Neuron (in vitro differentiated cells): ENCODE results near the gene DGLUCY.
"Not testable (repeated sequence)": the region's sequence is repeated elsewhere in the genome, so short reads cannot be mapped to it uniquely, and the experiment has no call there.

Source experiments
- H2AFZ ChIP-seq: one replicate; pipeline ENCODE4 v1.6.1; 2013; ENCODE audit warnings: low read depth, mild to moderate bottlenecking, inconsistent platforms, low read length, moderate library complexity
- H3K27me3 ChIP-seq: one replicate; pipeline ENCODE4 v1.6.1; 2013; ENCODE audit warnings: low read length; ENCODE audit not compliant: insufficient read depth
- H3K36me3 ChIP-seq: one replicate; pipeline ENCODE4 v1.6.1; 2013; ENCODE audit warnings: low read length; ENCODE audit not compliant: insufficient read depth
- H3K4me1 ChIP-seq: one replicate; pipeline ENCODE4 v1.6.1; 2013; ENCODE audit warnings: low read length; ENCODE audit not compliant: insufficient read depth
- H3K4me3 ChIP-seq: 2 replicates; pipeline ENCODE4 v1.5.1; 2013; ENCODE audit warnings: mild to moderate bottlenecking, low read length, moderate library complexity
- H3K9me3 ChIP-seq: one replicate; pipeline ENCODE4 v1.6.1; 2013; ENCODE audit warnings: low read length

DGLUCY gene

DNA sequence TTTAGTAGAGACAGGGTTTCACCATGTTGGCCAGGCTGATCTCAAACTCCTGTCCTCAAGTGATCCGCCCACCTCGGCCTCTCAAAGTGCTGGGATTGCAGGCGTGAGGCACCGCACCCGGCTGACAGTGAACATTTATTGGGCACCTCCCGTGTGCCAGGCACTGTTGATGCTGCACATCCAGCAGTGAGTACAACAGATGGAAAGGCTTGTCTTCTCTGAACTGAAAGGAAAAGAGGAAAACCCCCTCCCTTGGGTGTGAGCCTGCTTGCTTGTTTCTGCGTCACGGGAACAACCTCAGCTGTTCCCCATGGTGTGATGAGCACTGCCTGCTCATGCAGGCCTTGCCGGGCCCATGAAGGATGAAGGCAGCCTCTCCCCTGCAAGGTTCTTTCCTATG is 39.5 kb downstream of the DGLUCY start:
- H3K27me3 ChIP-seq = no peaks in the 10 kb centered on the region
- no peak overlapping the region for H3K4me3 ChIP-seq
- H3K36me3 ChIP-seq = peaks cover 3% of the 10 kb centered on the region
- H2AFZ ChIP-seq = no peak overlapping the region
- no peaks in the 10 kb centered on the region for H3K9me3 ChIP-seq
- no peaks in the 10 kb centered on the region for H3K4me1 ChIP-seq

- Histone ChIP-seq H3K27me3 (no peaks in the 10 kb centered on the region), H3K4me3 (no peak overlapping the region), H3K4me1 (no peaks in the 10 kb centered on the region), H2AFZ (no peak overlapping the region), H3K9me3 (no peaks in the 10 kb centered on the region), H3K36me3 (peaks cover 14% of the 10 kb centered on the region)
Observed at GRCh38 chr14:91154851-91155625, 41.2 kb downstream of the DGLUCY start.

DNA sequence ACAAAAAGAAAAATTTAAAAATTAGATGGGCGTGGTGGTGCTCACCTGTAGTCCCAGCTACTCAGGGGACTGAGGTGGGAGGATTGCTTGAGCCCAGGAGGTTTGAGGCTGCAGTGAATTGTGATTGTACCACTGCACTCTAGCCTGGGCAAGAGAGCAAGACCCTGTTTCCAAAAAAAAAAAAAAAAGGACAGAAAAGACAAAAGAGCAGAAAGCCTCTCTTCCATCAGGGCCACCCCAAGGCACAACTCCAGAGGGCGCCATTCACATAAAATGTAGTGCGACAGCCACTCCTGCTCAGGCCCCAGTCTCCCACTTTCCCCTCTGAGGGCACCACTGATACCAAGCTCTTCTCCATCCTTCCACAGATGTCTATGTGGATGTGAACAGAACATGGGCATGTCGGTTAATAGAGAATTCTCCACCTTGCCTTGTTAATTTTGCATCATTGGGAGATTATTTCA is 41.8 kb downstream of the DGLUCY start:
- Histone ChIP-seq H3K4me1 (no peaks in the 10 kb centered on the region), H3K9me3 (no peaks in the 10 kb centered on the region)

GRCh38 chr14:91156142-91156666 is 42.3 kb downstream of the DGLUCY start:
- not testable (repeated sequence) for H3K9me3 ChIP-seq, H2AFZ ChIP-seq, H3K4me3 ChIP-seq, H3K4me1 ChIP-seq, H3K27me3 ChIP-seq
- H3K36me3 ChIP-seq = peaks cover 23% of the 10 kb centered on the region

More for the DNA sequence above, 41.8 kb downstream of the DGLUCY start:
- Histone ChIP-seq H3K4me3 (no peak overlapping the region), H3K27me3 (no peaks in the 10 kb centered on the region), H3K36me3 (peaks cover 19% of the 10 kb centered on the region), H2AFZ (no peak overlapping the region)

DNA sequence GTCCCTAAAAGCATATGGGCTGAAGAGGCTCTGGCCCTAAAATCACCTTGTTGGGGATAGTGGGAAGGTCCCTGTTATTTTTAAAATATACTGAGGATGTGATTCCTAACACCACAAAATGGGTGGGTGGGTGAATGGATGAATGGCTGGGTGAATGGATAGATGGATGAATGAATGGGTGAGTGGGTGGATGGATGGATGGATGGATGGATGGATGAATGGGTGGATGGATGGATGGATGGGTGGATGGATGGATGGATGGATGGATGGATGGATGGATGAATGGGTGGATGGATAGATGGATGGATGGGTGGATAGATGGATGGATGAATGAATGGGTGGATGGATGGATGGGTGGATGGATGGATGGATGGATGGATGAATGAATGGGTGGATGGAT is 43.0 kb downstream of the DGLUCY start:
- H3K36me3 ChIP-seq = peaks cover 28% of the 10 kb centered on the region
- H3K4me1 ChIP-seq, H3K9me3 ChIP-seq, H3K4me3 ChIP-seq, H3K27me3 ChIP-seq, H2AFZ ChIP-seq: not testable (repeated sequence)

- peaks cover 31% of the 10 kb centered on the region for H3K36me3 ChIP-seq
- no peak overlapping the region for H2AFZ ChIP-seq
- no peaks in the 10 kb centered on the region for H3K4me1 ChIP-seq
- H3K4me3 ChIP-seq = no peak overlapping the region
- H3K9me3 ChIP-seq = no peaks in the 10 kb centered on the region
- H3K27me3 ChIP-seq = no peaks in the 10 kb centered on the region
Observed at GRCh38 chr14:91158091-91158790, 44.4 kb downstream of the DGLUCY start.

DNA sequence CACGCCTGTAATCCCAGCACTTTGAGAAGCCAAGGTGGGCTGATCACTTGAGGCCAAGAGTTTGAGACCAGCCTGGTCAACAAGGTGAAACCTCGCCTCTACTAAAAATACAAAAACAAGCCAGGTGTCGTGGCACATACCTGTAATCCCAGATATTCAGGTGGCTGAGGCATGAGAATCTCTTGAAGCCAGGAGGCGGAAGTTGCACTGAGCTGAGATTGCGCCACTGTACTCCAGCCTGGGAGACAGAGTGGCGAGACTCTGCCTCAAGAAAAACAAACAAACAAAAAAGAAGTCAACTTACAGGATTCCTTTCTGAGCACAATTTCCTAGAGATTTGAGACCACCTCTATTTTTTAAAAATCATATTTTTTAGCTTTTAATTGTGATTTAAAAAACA is 45.3 kb downstream of the DGLUCY start:
- H3K4me1 ChIP-seq = no peaks in the 10 kb centered on the region
- no peak overlapping the region for H2AFZ ChIP-seq
- no peaks in the 10 kb centered on the region for H3K27me3 ChIP-seq
- no peaks in the 10 kb centered on the region for H3K9me3 ChIP-seq
- no peak overlapping the region for H3K4me3 ChIP-seq
- peaks cover 33% of the 10 kb centered on the region for H3K36me3 ChIP-seq

GRCh38 chr14:91159906-91160305 is 46.0 kb downstream of the DGLUCY start:
- H2AFZ ChIP-seq = no peak overlapping the region
- no peaks in the 10 kb centered on the region for H3K4me1 ChIP-seq
- peaks cover 34% of the 10 kb centered on the region for H3K36me3 ChIP-seq
- no peaks in the 10 kb centered on the region for H3K9me3 ChIP-seq
- H3K27me3 ChIP-seq = no peaks in the 10 kb centered on the region
- no peak overlapping the region for H3K4me3 ChIP-seq

DNA sequence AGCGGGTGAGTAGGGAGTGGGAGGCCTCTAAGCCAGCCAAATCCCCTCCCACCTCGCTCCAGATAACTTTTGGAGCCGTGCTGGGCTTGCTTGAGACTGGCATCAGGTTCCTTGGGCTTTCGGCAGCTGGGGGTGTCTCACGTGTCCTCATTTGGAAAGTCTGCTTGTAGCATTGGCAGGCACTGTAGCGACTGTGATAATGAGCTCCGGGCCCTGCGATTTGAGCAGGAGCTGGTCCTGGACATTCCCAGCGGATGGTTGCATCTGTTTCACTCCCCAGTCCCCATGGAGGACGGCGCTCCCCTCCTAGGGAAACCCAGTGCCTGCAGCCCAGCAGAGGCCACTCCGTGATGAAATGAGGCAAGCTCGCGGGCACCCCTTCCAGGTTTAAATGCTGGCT is 49.4 kb downstream of the DGLUCY start:
- H3K4me1 ChIP-seq = no peaks in the 10 kb centered on the region
- no peak overlapping the region for H3K4me3 ChIP-seq
- no peaks in the 10 kb centered on the region for H3K9me3 ChIP-seq
- no peaks in the 10 kb centered on the region for H3K27me3 ChIP-seq
- no peak overlapping the region for H2AFZ ChIP-seq
- peaks cover 43% of the 10 kb centered on the region for H3K36me3 ChIP-seq

GRCh38 chr14:91164676-91165075 is 50.8 kb downstream of the DGLUCY start:
- H3K4me3 ChIP-seq = no peak overlapping the region

GRCh38 chr14:91167380-91167770 is 53.5 kb downstream of the DGLUCY start:
- Histone ChIP-seq H2AFZ (no peak overlapping the region), H3K27me3 (no peaks in the 10 kb centered on the region), H3K9me3 (no peaks in the 10 kb centered on the region), H3K4me3 (no peak overlapping the region), H3K36me3 (peaks cover 21% of the 10 kb centered on the region), H3K4me1 (no peaks in the 10 kb centered on the region)

More at GRCh38 chr14:91164676-91165075, 50.8 kb downstream of the DGLUCY start:
- no peaks in the 10 kb centered on the region for H3K4me1 ChIP-seq
- no peaks in the 10 kb centered on the region for H3K27me3 ChIP-seq
- H2AFZ ChIP-seq = no peak overlapping the region
- no peaks in the 10 kb centered on the region for H3K9me3 ChIP-seq
- peaks cover 37% of the 10 kb centered on the region for H3K36me3 ChIP-seq

GRCh38 chr14:91169951-91170350 is 56.1 kb downstream of the DGLUCY start:
- Histone ChIP-seq H3K36me3 (peaks cover 17% of the 10 kb centered on the region), H2AFZ (no peak overlapping the region)

DNA sequence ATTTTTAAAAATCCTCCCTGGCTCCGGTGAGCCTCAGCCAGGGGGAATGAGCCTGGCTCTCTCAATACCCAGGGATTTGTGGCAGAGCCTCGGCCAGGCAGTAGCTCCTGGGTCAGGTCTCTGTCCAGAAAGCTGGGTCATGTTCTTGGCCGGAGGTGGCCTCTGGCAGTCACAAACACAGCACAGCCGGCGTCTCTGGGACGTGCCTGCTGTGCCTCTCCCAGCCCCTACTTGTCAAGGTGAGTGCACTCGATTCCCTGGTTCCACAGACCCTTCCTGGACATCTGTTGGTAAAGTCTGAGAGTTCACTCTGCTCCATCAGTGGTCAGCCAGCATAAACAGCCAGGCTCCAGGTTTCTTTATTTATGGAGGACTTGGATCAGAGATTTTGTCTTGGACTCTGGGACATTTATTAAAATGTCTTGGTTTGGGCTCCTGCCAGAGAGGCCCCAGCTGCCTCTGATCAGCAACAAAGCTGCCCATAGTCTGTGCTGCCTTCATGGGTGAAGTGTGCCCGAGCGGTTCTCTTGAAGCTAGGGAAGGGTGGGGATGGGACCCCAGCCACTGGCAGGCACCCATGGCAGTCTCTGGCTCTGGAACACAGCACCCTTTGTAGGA is 56.7 kb downstream of the DGLUCY start:
- no peaks in the 10 kb centered on the region for H3K4me1 ChIP-seq
- no peak overlapping the region for H2AFZ ChIP-seq
- H3K36me3 ChIP-seq = peaks cover 11% of the 10 kb centered on the region
- no peaks in the 10 kb centered on the region for H3K9me3 ChIP-seq
- no peaks in the 10 kb centered on the region for H3K27me3 ChIP-seq
- no peak overlapping the region for H3K4me3 ChIP-seq

More at GRCh38 chr14:91169951-91170350, 56.1 kb downstream of the DGLUCY start:
- Histone ChIP-seq H3K4me1 (no peaks in the 10 kb centered on the region), H3K9me3 (no peaks in the 10 kb centered on the region), H3K4me3 (no peak overlapping the region), H3K27me3 (no peaks in the 10 kb centered on the region)
